Endothelial cell (in vitro differentiated cells): ENCODE measurements around the gene GLB1L2. TPM values are rescaled to one million over a fixed set of nuclear protein-coding genes. Genes with fewer than 3 reads are reported as not detected.

Experiments
- DNase-seq: peaks from one replicate; pipeline ENCODE4 v3.0.0; 2021; ENCODE audit warnings: low spot score
- H3K27ac Mint-ChIP-seq: one replicate; pipeline ENCODE4 v1.8.0; 2021; ENCODE audit warnings: mixed read lengths, inconsistent platforms; ENCODE audit not compliant: unreplicated experiment
- H3K27me3 Mint-ChIP-seq: one replicate; pipeline ENCODE4 v1.8.0; 2021; ENCODE audit warnings: mild to moderate bottlenecking, moderate library complexity, mixed read lengths, inconsistent platforms; ENCODE audit not compliant: unreplicated experiment
- H3K36me3 Mint-ChIP-seq: one replicate; pipeline ENCODE4 v1.8.0; 2021; ENCODE audit warnings: mild to moderate bottlenecking, low read depth, mixed read lengths, inconsistent platforms; ENCODE audit not compliant: unreplicated experiment
- H3K4me1 Mint-ChIP-seq: one replicate; pipeline ENCODE4 v1.8.0; 2021; ENCODE audit warnings: mild to moderate bottlenecking, mixed read lengths, inconsistent platforms; ENCODE audit not compliant: unreplicated experiment
- H3K4me3 Mint-ChIP-seq: one replicate; pipeline ENCODE4 v1.8.0; 2021; ENCODE audit warnings: mild to moderate bottlenecking, mixed read lengths, inconsistent platforms; ENCODE audit not compliant: unreplicated experiment
- H3K9me3 Mint-ChIP-seq: one replicate; pipeline ENCODE4 v1.8.0; 2021; ENCODE audit warnings: mixed read lengths, inconsistent platforms; ENCODE audit not compliant: unreplicated experiment
- CTCF ChIP-seq: fragments of 200-600 bp; sonication (generic); IDR thresholded peaks from one replicate; pipeline ENCODE4 v1.5.0; 2021; ENCODE audit warnings: antibody characterized with exemption; ENCODE audit not compliant: unreplicated experiment
- total RNA-seq: library from RNA; stranded (reverse); fragmentation: NEBNext Ultra II Directional; extraction: Animal tissue kit (Norgen Biotek cat#: 25700); gene quantifications from one replicate; pipeline ENCODE4 v1.2.1, GENCODE V29; 2021; ENCODE audit not compliant: unreplicated experiment

GLB1L2 gene
- total RNA-seq, 1 donor from 2014 or later: 5.0 TPM

- no peak for DNase-seq
- Mint-ChIP-seq H3K4me1 (no peaks in the 10 kb centered on the region), H3K4me3 (no peak overlapping the region), H3K9me3 (no peaks in the 10 kb centered on the region), H3K27ac (no peak overlapping the region), H3K27me3 (peaks cover 11% of the 10 kb centered on the region), H3K36me3 (peaks cover 5% of the 10 kb centered on the region)
- no peak for TF ChIP-seq CTCF
Measured at GRCh38 chr11:134397304-134398078, 65.7 kb downstream of the GLB1L2 start.

- Mint-ChIP-seq H3K27ac (no peak overlapping the region), H3K4me3 (no peak overlapping the region), H3K27me3 (peaks cover 11% of the 10 kb centered on the region), H3K9me3 (no peaks in the 10 kb centered on the region), H3K4me1 (no peaks in the 10 kb centered on the region), H3K36me3 (peaks cover 5% of the 10 kb centered on the region)
- DNase-seq: no peak
- TF ChIP-seq CTCF: no peak
Measured at GRCh38 chr11:134398079-134398444, 66.3 kb downstream of the GLB1L2 start.

GRCh38 chr11:134398644-134399292, 67.0 kb downstream of the GLB1L2 start:
- no peak overlapping the region for H3K27ac Mint-ChIP-seq
- no peak for TF ChIP-seq CTCF
- H3K4me3 Mint-ChIP-seq: no peak overlapping the region
- H3K4me1 Mint-ChIP-seq: no peaks in the 10 kb centered on the region
- no peaks in the 10 kb centered on the region for H3K9me3 Mint-ChIP-seq
- no peak for DNase-seq
- H3K36me3 Mint-ChIP-seq: peaks cover 5% of the 10 kb centered on the region
- H3K27me3 Mint-ChIP-seq: peaks cover 11% of the 10 kb centered on the region

- H3K27ac Mint-ChIP-seq: no peak overlapping the region
- H3K4me1 Mint-ChIP-seq: no peaks in the 10 kb centered on the region
- TF ChIP-seq CTCF: no peak
- peaks cover 5% of the 10 kb centered on the region for H3K36me3 Mint-ChIP-seq
- H3K9me3 Mint-ChIP-seq: no peaks in the 10 kb centered on the region
- DNase-seq: no peak
- H3K4me3 Mint-ChIP-seq: no peak overlapping the region
- H3K27me3 Mint-ChIP-seq: peaks cover 11% of the 10 kb centered on the region
Measured at GRCh38 chr11:134399293-134399654, 67.5 kb downstream of the GLB1L2 start.

GRCh38 chr11:134399996-134400395, 68.2 kb downstream of the GLB1L2 start:
- H3K36me3 Mint-ChIP-seq: peaks cover 5% of the 10 kb centered on the region
- no peak overlapping the region for H3K4me3 Mint-ChIP-seq
- H3K27ac Mint-ChIP-seq: no peak overlapping the region
- TF ChIP-seq CTCF: no peak
- H3K27me3 Mint-ChIP-seq: peaks cover 8% of the 10 kb centered on the region
- DNase-seq: no peak
- H3K4me1 Mint-ChIP-seq: no peaks in the 10 kb centered on the region
- H3K9me3 Mint-ChIP-seq: no peaks in the 10 kb centered on the region
